Gastroesophageal sphincter (tissue), 4 donors: ENCODE results near the gene FZD1. TPM values are rescaled to one million over a fixed set of nuclear protein-coding genes. Genes with fewer than 3 reads are reported as not detected.

ENCODE experiments used
- ATAC-seq: fragments of 150-250 bp; one replicate; pipeline ENCODE4 v1.9.1; 2016; ENCODE audit warnings: mild to moderate bottlenecking, moderate library complexity
- H3K27ac ChIP-seq, 4 donors: fragments of 200-600 bp; sonication (generic) in 3 of 4; 1 replicate in 3 of 4; 2 replicates in 1 of 4; pipeline ENCODE4 v1.5.1; 2016 to 2019
- H3K27me3 ChIP-seq: fragments of 200-600 bp; sonication (generic); one replicate; pipeline ENCODE4 v1.5.1; 2019
- H3K36me3 ChIP-seq, 2 donors: fragments of 200-600 bp; sonication (generic); one replicate each; pipeline ENCODE4 v1.5.1; 2019; ENCODE audit warnings: control low read depth in 1 of 2
- H3K4me1 ChIP-seq, 3 donors: fragments of 200-600 bp; sonication (generic); 1 replicate in 2 of 3; 2 replicates in 1 of 3; pipeline ENCODE4 v1.5.1; 2016 to 2019; ENCODE audit warnings: control low read depth in 2 of 3
- H3K4me3 ChIP-seq, 2 donors: fragments of 200-600 bp; sonication (generic); one replicate each; pipeline ENCODE4 v1.5.1; 2019; ENCODE audit warnings: mild to moderate bottlenecking in 1 of 2, moderate library complexity in 1 of 2
- H3K9me3 ChIP-seq, 3 donors: fragments of 200-600 bp; sonication (generic); one replicate each; pipeline ENCODE4 v1.5.1; 2017 to 2019; ENCODE audit warnings: control low read depth in 2 of 3
- EP300 ChIP-seq: sonication (generic); formaldehyde crosslinking; IDR thresholded peaks from one replicate; pipeline ENCODE4 v1.6.1; 2017; ENCODE audit warnings: antibody characterized with exemption, mild to moderate bottlenecking
- POLR2A ChIP-seq, 2 donors: fragments of 450-650 bp; IDR thresholded peaks; one replicate each; pipeline ENCODE4 v1.6.1; 2017; ENCODE audit warnings: antibody characterized with exemption in 2 of 2, mild to moderate bottlenecking in 2 of 2, moderate library complexity in 1 of 2
- POLR2AphosphoS5 ChIP-seq: sonication (generic); formaldehyde crosslinking; IDR thresholded peaks from one replicate; pipeline ENCODE4 v1.6.1; 2017; ENCODE audit warnings: antibody characterized with exemption
- WGBS, 2 donors: methylation state at CpG; one replicate each; pipeline ENCODE4 v1.1.5; 2018; ENCODE audit warnings: low coverage in 1 of 2; 5-methylcytosine and 5-hydroxymethylcytosine counted together
- total RNA-seq, 4 donors: library from RNA; depleted of rRNA; stranded (reverse); fragments of >200 nt; gene quantifications; one replicate each; pipeline ENCODE4 v1.1.0, GENCODE V29; 2016
- TF ChIP-seq, protein P1 (sequence below), 4 experiments: fragments of 200-600 bp in 2 of 4; fragments of 450-650 bp in 2 of 4; sonication (generic) in 1 of 4; IDR thresholded peaks; one replicate each; pipeline ENCODE4 v1.5.1; 2017 to 2019; ENCODE audit warnings: antibody characterized with exemption in 4 of 4, mild to moderate bottlenecking in 2 of 4, moderate library complexity in 2 of 4

The FZD1 gene
- total RNA-seq, 4 donors from 2014 or later: 12.3 to 19.5 (median 17.3) TPM

DNA sequence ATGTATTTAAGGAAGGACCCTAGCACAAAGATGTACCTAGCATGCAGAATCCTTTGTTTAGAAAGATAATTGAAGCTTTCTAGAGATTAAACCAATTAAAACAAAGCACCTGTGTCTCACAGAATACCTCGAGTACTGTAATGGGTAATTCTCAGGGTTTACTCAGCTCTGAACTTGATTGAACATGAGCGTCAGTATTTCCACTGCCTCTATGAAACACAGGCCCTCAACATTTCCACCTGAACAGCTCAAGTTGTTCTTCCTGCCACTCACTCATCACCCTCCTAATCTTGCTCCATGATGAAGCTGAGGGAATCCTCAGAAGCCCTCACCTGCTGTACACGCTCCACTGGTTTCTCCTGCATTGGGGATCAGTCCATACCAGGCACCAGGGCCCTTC, 33.7 kb upstream of the FZD1 start:
- ATAC-seq: no peak
- TF ChIP-seq POLR2AphosphoS5: no peak
- TF ChIP-seq, protein P1, sequence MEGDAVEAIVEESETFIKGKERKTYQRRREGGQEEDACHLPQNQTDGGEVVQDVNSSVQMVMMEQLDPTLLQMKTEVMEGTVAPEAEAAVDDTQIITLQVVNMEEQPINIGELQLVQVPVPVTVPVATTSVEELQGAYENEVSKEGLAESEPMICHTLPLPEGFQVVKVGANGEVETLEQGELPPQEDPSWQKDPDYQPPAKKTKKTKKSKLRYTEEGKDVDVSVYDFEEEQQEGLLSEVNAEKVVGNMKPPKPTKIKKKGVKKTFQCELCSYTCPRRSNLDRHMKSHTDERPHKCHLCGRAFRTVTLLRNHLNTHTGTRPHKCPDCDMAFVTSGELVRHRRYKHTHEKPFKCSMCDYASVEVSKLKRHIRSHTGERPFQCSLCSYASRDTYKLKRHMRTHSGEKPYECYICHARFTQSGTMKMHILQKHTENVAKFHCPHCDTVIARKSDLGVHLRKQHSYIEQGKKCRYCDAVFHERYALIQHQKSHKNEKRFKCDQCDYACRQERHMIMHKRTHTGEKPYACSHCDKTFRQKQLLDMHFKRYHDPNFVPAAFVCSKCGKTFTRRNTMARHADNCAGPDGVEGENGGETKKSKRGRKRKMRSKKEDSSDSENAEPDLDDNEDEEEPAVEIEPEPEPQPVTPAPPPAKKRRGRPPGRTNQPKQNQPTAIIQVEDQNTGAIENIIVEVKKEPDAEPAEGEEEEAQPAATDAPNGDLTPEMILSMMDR (IDR thresholded peaks at IDR 0.05): no peak
- TF ChIP-seq POLR2A (IDR thresholded peaks at IDR 0.05): no peak
- TF ChIP-seq EP300: no peak
- H3K27me3 ChIP-seq: no peaks in the 10 kb centered on the region
- WGBS, 2 donors: 84 to 88% methylated on average over 3 of the region's 3 CpGs
- no peak overlapping the region for H3K4me3 ChIP-seq
- no peaks in the 10 kb centered on the region for H3K36me3 ChIP-seq
- H3K27ac ChIP-seq: no peak overlapping the region
- H3K4me1 ChIP-seq: no peaks in the 10 kb centered on the region
- H3K9me3 ChIP-seq: no peaks in the 10 kb centered on the region

GRCh38 chr7:91233212-91233611, 31.0 kb upstream of the FZD1 start:
- Histone ChIP-seq H3K4me1 (no peaks in the 10 kb centered on the region), H3K4me3 (no peak overlapping the region), H3K27ac (no peak overlapping the region), H3K27me3 (no peaks in the 10 kb centered on the region), H3K9me3 (no peaks in the 10 kb centered on the region), H3K36me3 (no peaks in the 10 kb centered on the region)
- 64 to 65% methylated on average over 4 to 8 of the region's 8 CpGs for WGBS, 2 donors
- no peak for ATAC-seq
- TF ChIP-seq, protein P1 (IDR thresholded peaks at IDR 0.05): no peak
- TF ChIP-seq POLR2A (IDR thresholded peaks at IDR 0.05): no peak
- no peak for TF ChIP-seq EP300
- no peak for TF ChIP-seq POLR2AphosphoS5

DNA sequence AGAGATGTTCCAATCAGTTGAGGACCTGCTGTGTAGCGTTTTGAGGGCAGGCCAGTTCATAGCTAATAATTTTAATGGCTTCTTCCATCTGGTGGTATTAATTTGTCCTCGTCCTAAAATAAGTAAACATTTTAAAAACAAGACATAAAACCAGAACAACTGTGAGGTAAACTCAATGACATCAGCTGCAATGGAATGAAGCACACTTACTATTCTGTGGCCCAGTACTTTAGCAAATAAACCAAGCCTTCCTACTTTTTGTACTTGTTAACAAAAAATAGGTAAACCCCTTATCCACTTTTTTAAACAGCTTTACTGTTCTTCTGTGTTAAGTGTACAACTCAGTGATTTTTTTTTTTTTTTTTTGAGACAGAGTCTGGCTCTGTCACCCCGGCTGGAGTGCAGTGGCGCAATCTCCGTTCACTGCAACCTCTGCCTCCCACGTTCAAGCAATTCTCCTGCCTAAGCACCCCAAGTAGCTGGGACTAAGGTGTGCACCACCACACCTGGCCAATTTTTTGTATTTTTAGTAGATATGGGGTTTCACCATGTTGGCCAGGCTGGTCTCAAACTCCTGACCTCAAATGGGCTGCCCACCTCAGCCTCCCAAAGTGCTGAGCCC, 28.9 kb upstream of the FZD1 start:
- no peak overlapping the region for H3K4me3 ChIP-seq
- TF ChIP-seq POLR2A (IDR thresholded peaks at IDR 0.05): no peak
- no peak for TF ChIP-seq POLR2AphosphoS5
- TF ChIP-seq, protein P1 (IDR thresholded peaks at IDR 0.05): no peak
- TF ChIP-seq EP300: no peak
- no peaks in the 10 kb centered on the region for H3K9me3 ChIP-seq

DNA sequence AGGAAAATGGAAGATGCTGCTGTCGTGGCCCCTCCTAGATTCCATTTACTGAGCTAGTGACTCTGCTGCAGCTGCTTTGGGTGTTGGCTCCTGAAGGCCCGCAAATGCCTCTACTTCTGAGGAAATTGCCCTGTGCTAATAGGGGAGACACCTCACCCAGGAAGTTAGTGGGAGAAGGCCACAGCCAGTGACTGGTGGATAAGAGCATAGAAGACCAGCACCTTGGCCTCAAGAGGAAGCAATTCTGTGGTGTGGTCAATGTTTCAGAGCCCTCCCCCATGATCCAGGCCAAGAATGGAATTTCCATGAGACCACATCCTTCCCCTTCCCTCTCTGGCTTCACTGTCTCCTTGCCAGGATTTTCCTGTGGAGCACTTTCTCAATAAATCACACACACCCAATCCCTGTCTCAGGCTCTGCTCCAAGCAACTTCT, 25.0 kb upstream of the FZD1 start:
- no peak for ATAC-seq
- H3K9me3 ChIP-seq: no peaks in the 10 kb centered on the region
- H3K4me1 ChIP-seq: peaks cover 0 to 12% (median 4%) of the 10 kb centered on the region in 3 donors
- no peak overlapping the region for H3K4me3 ChIP-seq
- no peak for TF ChIP-seq EP300
- TF ChIP-seq POLR2AphosphoS5: no peak
- TF ChIP-seq, protein P1 (IDR thresholded peaks at IDR 0.05): no peak
- no peak for TF ChIP-seq POLR2A (IDR thresholded peaks at IDR 0.05)
- H3K27me3 ChIP-seq: no peaks in the 10 kb centered on the region
- H3K36me3 ChIP-seq: no peaks in the 10 kb centered on the region
- 60% methylated on average over 1 of the region's 2 CpGs; no CpG with 5 or more reads in 1 of the 2 donors for WGBS, 2 donors
- H3K27ac ChIP-seq: no peak overlapping the region

More for the DNA sequence above, 28.9 kb upstream of the FZD1 start:
- peaks cover 0 to 11% (median 3%) of the 10 kb centered on the region in 3 donors for H3K4me1 ChIP-seq
- H3K36me3 ChIP-seq: no peaks in the 10 kb centered on the region
- ATAC-seq: no peak
- 89 to 90% methylated on average over 5 to 6 of the region's 6 CpGs for WGBS, 2 donors
- H3K27me3 ChIP-seq: no peaks in the 10 kb centered on the region
- H3K27ac ChIP-seq: no peak overlapping the region

DNA sequence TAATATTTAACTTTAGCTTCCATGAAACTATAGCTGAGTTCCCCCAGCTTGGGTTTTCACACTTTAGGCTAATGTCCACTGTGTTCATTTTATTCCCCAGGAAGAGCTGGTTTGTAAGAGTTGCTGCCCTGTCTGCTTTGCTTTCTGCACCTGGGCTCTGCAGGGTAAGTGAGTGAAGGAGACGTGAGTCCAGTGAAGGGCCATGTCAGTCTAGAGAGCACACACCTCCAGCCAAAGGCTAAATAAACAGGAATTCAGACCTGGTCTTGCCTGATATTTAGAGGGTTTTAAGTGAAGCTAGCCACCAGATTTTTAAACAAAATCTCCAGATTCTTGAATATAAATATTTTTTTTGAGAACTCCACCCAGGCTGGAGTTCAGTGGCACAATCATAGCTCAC, 24.5 kb upstream of the FZD1 start:
- H3K9me3 ChIP-seq: no peaks in the 10 kb centered on the region
- peaks cover 0 to 12% (median 4%) of the 10 kb centered on the region in 3 donors for H3K4me1 ChIP-seq
- H3K36me3 ChIP-seq: no peaks in the 10 kb centered on the region
- peak overlapping the region in 2 of 4 donors; percentile 20 to 37 for H3K27ac ChIP-seq
- TF ChIP-seq POLR2A (IDR thresholded peaks at IDR 0.05) (no peak), EP300 (no peak), POLR2AphosphoS5 (no peak)
- TF ChIP-seq, protein P1 (IDR thresholded peaks at IDR 0.05): no peak
- ATAC-seq: no peak
- 57 to 100% methylated on average over 1 of the region's 1 CpG for WGBS, 2 donors
- no peak overlapping the region for H3K4me3 ChIP-seq
- no peaks in the 10 kb centered on the region for H3K27me3 ChIP-seq
